GM23248 (cell line): ENCODE measurements around the gene IKZF4. TPM values are rescaled to one million over a fixed set of nuclear protein-coding genes. Genes with fewer than 3 reads are reported as not detected.

Experiments
- DNase-seq: peaks from one replicate; pipeline ENCODE4 v3.0.0-alpha.2; 2015
- H2AFZ ChIP-seq: fragments of 200-600 bp; sonication (generic); 2 replicates; pipeline ENCODE4 v1.6.1; 2016; ENCODE audit warnings: antibody characterized with exemption
- H3F3A ChIP-seq: fragments of 200-600 bp; sonication (generic); 2 replicates; pipeline ENCODE4 v1.6.1; 2016; ENCODE audit warnings: mild to moderate bottlenecking, antibody characterized with exemption, mixed run types; ENCODE audit not compliant: insufficient read depth
- H3K27ac ChIP-seq: fragments of 200-600 bp; sonication (generic); 2 replicates; pipeline ENCODE4 v1.5.1; 2016; ENCODE audit warnings: mild to moderate bottlenecking
- H3K27me3 ChIP-seq: fragments of 200-600 bp; sonication (generic); replicated peaks from 2 replicates; pipeline ENCODE4 v1.6.1; 2016; ENCODE audit warnings: mild to moderate bottlenecking; ENCODE audit not compliant: insufficient read depth
- H3K36me3 ChIP-seq: fragments of 200-600 bp; sonication (generic); 2 replicates; pipeline ENCODE4 v1.6.1; 2016; ENCODE audit warnings: low read depth, mild to moderate bottlenecking
- H3K4me1 ChIP-seq: fragments of 200-600 bp; sonication (generic); 2 replicates; pipeline ENCODE4 v1.6.1; 2016; ENCODE audit warnings: mild to moderate bottlenecking; ENCODE audit not compliant: insufficient read depth
- H3K4me2 ChIP-seq: fragments of 200-600 bp; sonication (generic); one replicate; pipeline ENCODE4 v1.6.1; 2016; ENCODE audit warnings: mild to moderate bottlenecking; ENCODE audit not compliant: unreplicated experiment
- H3K4me3 ChIP-seq: fragments of 200-600 bp; sonication (generic); 2 replicates; pipeline ENCODE4 v1.5.1; 2016; ENCODE audit warnings: mild to moderate bottlenecking
- H3K79me2 ChIP-seq: fragments of 200-600 bp; sonication (generic); 2 replicates; pipeline ENCODE4 v1.6.1; 2016; ENCODE audit warnings: mild to moderate bottlenecking; ENCODE audit not compliant: insufficient read depth
- H3K9ac ChIP-seq: fragments of 200-600 bp; sonication (generic); 2 replicates; pipeline ENCODE4 v1.6.1; 2016; ENCODE audit warnings: mild to moderate bottlenecking
- H3K9me2 ChIP-seq: fragments of 200-600 bp; sonication (generic); 2 replicates; pipeline ENCODE4 v1.6.1; 2016; ENCODE audit warnings: mixed run types, mild to moderate bottlenecking, moderate library complexity; ENCODE audit not compliant: insufficient read depth
- H3K9me3 ChIP-seq: fragments of 200-600 bp; sonication (generic); one replicate; pipeline ENCODE4 v1.6.1; 2017; ENCODE audit warnings: low read depth
- H4K20me1 ChIP-seq: fragments of 200-600 bp; sonication (generic); 2 replicates; pipeline ENCODE4 v1.6.0; 2016; ENCODE audit not compliant: insufficient read depth
- EZH2 ChIP-seq: fragments of 200-600 bp; sonication (generic); IDR thresholded peaks from 2 replicates; pipeline ENCODE4 v1.6.1; 2018; ENCODE audit warnings: antibody characterized with exemption, mild to moderate bottlenecking; ENCODE audit not compliant: insufficient read depth, poor library complexity, severe bottlenecking
- EZH2phosphoT487 ChIP-seq: fragments of 200-600 bp; sonication (generic); IDR thresholded peaks from 2 replicates; pipeline ENCODE4 v1.6.1; 2018; ENCODE audit warnings: antibody characterized with exemption, moderate library complexity, mild to moderate bottlenecking, low read depth; ENCODE audit not compliant: insufficient read depth
- WGBS, 2 experiments: methylation state at CpG; one replicate each; pipeline ENCODE4 v1.1.6; 2015 to 2017; ENCODE audit warnings: low lambda C conversion rate in 2 of 2, low coverage in 1 of 2; ENCODE audit errors: missing lambda C conversion rate in 2 of 2; 5-methylcytosine and 5-hydroxymethylcytosine counted together
- in situ Hi-C: fragments of 300-500 bp; cut with MboI; formaldehyde crosslinking; loops from 2 replicates; pipeline ENCODE4 v1.15.0; 2020
- polyA plus RNA-seq: library from polyadenylated mRNA; unstranded; fragments of >200 nt; fragmentation: Nextera tagmentation; extraction: Ambion mirVana; gene quantifications from 2 replicates; pipeline ENCODE4 v1.2.1, GENCODE V29; 2016
- total RNA-seq: library from RNA; depleted of rRNA; stranded (reverse); fragments of >200 nt; shearing (Covaris generic); gene quantifications from 2 replicates; pipeline ENCODE4 v1.2.3, GENCODE V29; 2014; rRNA removed

IKZF4 gene
- total and polyA plus RNA-seq, 2 experiments from 2014 or later = 0.99 to 1.4 TPM

GRCh38 chr12:56086096-56086495, 65.3 kb downstream of the IKZF4 start:
- H3K79me2 ChIP-seq = no peaks in the 10 kb centered on the region
- no peak overlapping the region for H3K4me3 ChIP-seq
- H3K9me2 ChIP-seq = no peaks in the 10 kb centered on the region
- 69 to 90% methylated on average over 3 of the region's 3 CpGs for WGBS, 2 experiments
- no peaks in the 10 kb centered on the region for H4K20me1 ChIP-seq
- H3K9me3 ChIP-seq = no peaks in the 10 kb centered on the region
- no peaks in the 10 kb centered on the region for H3K36me3 ChIP-seq
- DNase-seq = no peak
- H2AFZ ChIP-seq = no peak overlapping the region
- in situ Hi-C loops = no loop called here
- H3F3A ChIP-seq = no peaks in the 10 kb centered on the region
- TF ChIP-seq EZH2 (no peak), EZH2phosphoT487 (no peak)
- H3K4me1 ChIP-seq = no peaks in the 10 kb centered on the region
- no peak overlapping the region for H3K9ac ChIP-seq
- no peak overlapping the region for H3K4me2 ChIP-seq
- H3K27ac ChIP-seq = no peak overlapping the region
- no peaks in the 10 kb centered on the region; the same call in 1 of the 2 replicates for H3K27me3 ChIP-seq

- Histone ChIP-seq H4K20me1 (no peaks in the 10 kb centered on the region), H2AFZ (no peak overlapping the region), H3K27me3 (no peaks in the 10 kb centered on the region), H3K4me2 (no peak overlapping the region), H3K9me3 (no peaks in the 10 kb centered on the region), H3K4me1 (no peaks in the 10 kb centered on the region), H3K4me3 (no peak overlapping the region), H3K27ac (no peak overlapping the region), H3F3A (no peaks in the 10 kb centered on the region), H3K79me2 (no peaks in the 10 kb centered on the region), H3K36me3 (no peaks in the 10 kb centered on the region), H3K9me2 (no peaks in the 10 kb centered on the region), H3K9ac (no peak overlapping the region)
- DNase-seq = no peak
- WGBS, 2 experiments = 78 to 83% methylated on average over 6 of the region's 6 CpGs
- TF ChIP-seq EZH2phosphoT487 (no peak), EZH2 (no peak)
- in situ Hi-C loops = no loop called here
Measured at GRCh38 chr12:56086608-56087007, 65.8 kb downstream of the IKZF4 start.

GRCh38 chr12:56087220-56087619, 66.4 kb downstream of the IKZF4 start:
- no peak overlapping the region for H3K4me3 ChIP-seq

More at GRCh38 chr12:56087220-56087619, 66.4 kb downstream of the IKZF4 start:
- Histone ChIP-seq H3K4me1 (no peaks in the 10 kb centered on the region), H3K9ac (no peak overlapping the region), H3K9me3 (no peaks in the 10 kb centered on the region), H3K36me3 (no peaks in the 10 kb centered on the region), H3K79me2 (no peaks in the 10 kb centered on the region), H3K9me2 (no peaks in the 10 kb centered on the region), H3K27me3 (no peaks in the 10 kb centered on the region), H3K4me2 (no peak overlapping the region), H3F3A (no peaks in the 10 kb centered on the region), H2AFZ (no peak overlapping the region), H3K27ac (no peak overlapping the region), H4K20me1 (no peaks in the 10 kb centered on the region)
- peak; percentile 27 for DNase-seq
- in situ Hi-C loops = no loop called here
- 64 to 72% methylated on average over 6 of the region's 6 CpGs for WGBS, 2 experiments
- TF ChIP-seq EZH2phosphoT487 (no peak), EZH2 (no peak)

Other genes with a start within 250 kb of the IKZF4 start
- gene SARNP, start 203.3 kb upstream of the IKZF4 start, total RNA-seq = 53.6 and 65.1 TPM in 2 replicates
- gene SARNP, start 203.3 kb upstream of the IKZF4 start, polyA plus RNA-seq = 131 and 139 TPM in 2 replicates
- 21.1 and 21.7 TPM in 2 replicates for gene ORMDL2, start 203.0 kb upstream of the IKZF4 start, total RNA-seq
- 86.6 and 87.7 TPM in 2 replicates for gene ORMDL2, start 203.0 kb upstream of the IKZF4 start, polyA plus RNA-seq
- 38.7 and 43.8 TPM in 2 replicates for gene DNAJC14, start 191.5 kb upstream of the IKZF4 start, total RNA-seq
- gene DNAJC14, start 191.5 kb upstream of the IKZF4 start, polyA plus RNA-seq = 23.7 and 24.5 TPM in 2 replicates
- 17.6 and 26.3 TPM in 2 replicates for gene MMP19, start 178.1 kb upstream of the IKZF4 start, total RNA-seq
- gene MMP19, start 178.1 kb upstream of the IKZF4 start, polyA plus RNA-seq = 13.8 and 15.7 TPM in 2 replicates
- 20.1 and 25.9 TPM in 2 replicates for gene PYM1, start 93.1 kb upstream of the IKZF4 start, total RNA-seq
- 33.5 and 34.4 TPM in 2 replicates for gene PYM1, start 93.1 kb upstream of the IKZF4 start, polyA plus RNA-seq
- gene DGKA, start 89.9 kb upstream of the IKZF4 start, total RNA-seq = 66.6 and 67.7 TPM in 2 replicates
- gene DGKA, start 89.9 kb upstream of the IKZF4 start, polyA plus RNA-seq = 109 and 116 TPM in 2 replicates
- gene PMEL, start 55.0 kb upstream of the IKZF4 start, total RNA-seq = 0.13 and 2.3 TPM in 2 replicates
- 0.38 and 0.76 TPM in 2 replicates for gene PMEL, start 55.0 kb upstream of the IKZF4 start, polyA plus RNA-seq
- 20.8 and 34.9 TPM in 2 replicates for gene CDK2, start 54.2 kb upstream of the IKZF4 start, total RNA-seq
- gene CDK2, start 54.2 kb upstream of the IKZF4 start, polyA plus RNA-seq = 16.2 and 16.6 TPM in 2 replicates
- gene RAB5B, start 47.0 kb upstream of the IKZF4 start, total RNA-seq = 47.0 and 58.6 TPM in 2 replicates
- 65.8 and 66.6 TPM in 2 replicates for gene RAB5B, start 47.0 kb upstream of the IKZF4 start, polyA plus RNA-seq
- 10.2 and 19.1 TPM in 2 replicates for gene SUOX, start 23.8 kb upstream of the IKZF4 start, total RNA-seq
- 9.5 and 10.0 TPM in 2 replicates for gene SUOX, start 23.8 kb upstream of the IKZF4 start, polyA plus RNA-seq
- gene RPS26, start 20.9 kb downstream of the IKZF4 start, total RNA-seq = 332 and 1,155 TPM in 2 replicates
- 271 and 274 TPM in 2 replicates for gene RPS26, start 20.9 kb downstream of the IKZF4 start, polyA plus RNA-seq
- 3.3 and 3.5 TPM in 2 replicates for gene ERBB3, start 59.1 kb downstream of the IKZF4 start, total RNA-seq
- gene ERBB3, start 59.1 kb downstream of the IKZF4 start, polyA plus RNA-seq = 1.9 and 2.1 TPM in 2 replicates
- 115 and 120 TPM in 2 replicates for gene PA2G4, start 83.5 kb downstream of the IKZF4 start, total RNA-seq
- 152 and 157 TPM in 2 replicates for gene PA2G4, start 83.5 kb downstream of the IKZF4 start, polyA plus RNA-seq
- 1,463 and 1,892 TPM in 2 replicates for gene RPL41, start 95.6 kb downstream of the IKZF4 start, total RNA-seq
- gene RPL41, start 95.6 kb downstream of the IKZF4 start, polyA plus RNA-seq = 2,480 and 2,545 TPM in 2 replicates
- 1.9 and 2.7 TPM in 2 replicates for gene ZC3H10, start 97.2 kb downstream of the IKZF4 start, total RNA-seq
- 3.0 and 3.3 TPM in 2 replicates for gene ZC3H10, start 97.2 kb downstream of the IKZF4 start, polyA plus RNA-seq
- gene ESYT1, start 107.2 kb downstream of the IKZF4 start, total RNA-seq = 164 and 216 TPM in 2 replicates
- gene ESYT1, start 107.2 kb downstream of the IKZF4 start, polyA plus RNA-seq = 108 and 115 TPM in 2 replicates
- gene MYL6B, start 131.5 kb downstream of the IKZF4 start, total RNA-seq = 23.5 and 53.2 TPM in 2 replicates
- gene MYL6B, start 131.5 kb downstream of the IKZF4 start, polyA plus RNA-seq = 67.8 and 72.8 TPM in 2 replicates
- gene MYL6, start 137.3 kb downstream of the IKZF4 start, total RNA-seq = 2,633 and 2,662 TPM in 2 replicates
- 3,948 and 3,969 TPM in 2 replicates for gene MYL6, start 137.3 kb downstream of the IKZF4 start, polyA plus RNA-seq
- 23.4 and 34.0 TPM in 2 replicates for gene SMARCC2, start 168.4 kb downstream of the IKZF4 start, total RNA-seq
- gene SMARCC2, start 168.4 kb downstream of the IKZF4 start, polyA plus RNA-seq = 64.3 and 66.9 TPM in 2 replicates
- gene RNF41, start 200.9 kb downstream of the IKZF4 start, total RNA-seq = 120 and 125 TPM in 2 replicates
- gene RNF41, start 200.9 kb downstream of the IKZF4 start, polyA plus RNA-seq = 37.6 and 39.4 TPM in 2 replicates
- 29.9 and 42.1 TPM in 2 replicates for gene NABP2, start 203.3 kb downstream of the IKZF4 start, total RNA-seq
- gene NABP2, start 203.3 kb downstream of the IKZF4 start, polyA plus RNA-seq = 40.1 and 40.4 TPM in 2 replicates
- not detected in 2 replicates for gene SLC39A5, start 209.0 kb downstream of the IKZF4 start, total RNA-seq
- gene SLC39A5, start 209.0 kb downstream of the IKZF4 start, polyA plus RNA-seq = not detected in 2 replicates
- 24.5 and 26.9 TPM in 2 replicates for gene ANKRD52, start 237.3 kb downstream of the IKZF4 start, total RNA-seq
- 61.5 and 61.7 TPM in 2 replicates for gene ANKRD52, start 237.3 kb downstream of the IKZF4 start, polyA plus RNA-seq
- gene COQ10A, start 245.9 kb downstream of the IKZF4 start, total RNA-seq = 8.2 and 10.3 TPM in 2 replicates
- gene COQ10A, start 245.9 kb downstream of the IKZF4 start, polyA plus RNA-seq = 9.6 and 9.8 TPM in 2 replicates